A549 (cell line): ENCODE measurements around the gene MADD. TPM values are rescaled to one million over a fixed set of nuclear protein-coding genes. Genes with fewer than 3 reads are reported as not detected.

ENCODE experiments used
- ATAC-seq, 2 experiments: fragments of 200-7000 bp in 1 of 2; fragments of >200 bp in 1 of 2; cut with Nextera tagmentation in 1 of 2; cut with Tn5 transposase in 1 of 2; 3 replicates each; pipeline versions ENCODE4 v1.8.0 to v1.9.1; 2018 to 2020; ENCODE audit warnings: mild to moderate bottlenecking in 1 of 2, moderate library complexity in 1 of 2
- CTCF ChIA-PET: fragments of 300-600 bp; sonication (Branson Sonifier 250); formaldehyde crosslinking; extraction: SDS; loops from one replicate; lab custom pipeline; 2021; ENCODE audit warnings: antibody characterized with exemption, inconsistent platforms; lab: Yijun Ruan, JAX
- POLR2A ChIA-PET: fragments of 350-600 bp; formaldehyde crosslinking; extraction: SDS; loops from one replicate; lab custom pipeline; 2021; ENCODE audit warnings: antibody characterized with exemption, inconsistent platforms; lab: Yijun Ruan, JAX
- DNase-seq, 2 experiments: peaks; one replicate each; pipeline versions ENCODE4 v3.0.0 to v3.0.0-alpha.2; 2011 to 2016; ENCODE audit warnings: low read depth in 1 of 2, low spot score in 1 of 2
- FAIRE-seq: peaks from 2 replicates; lab custom pipeline; 2011; peaks lifted over from hg19 to GRCh38; lab: Jason Lieb, UNC
- H3K27ac ChIP-seq, 2 experiments: fragments of >200 bp; sonication (Bioruptor Twin); formaldehyde crosslinking; 3 replicates each; pipeline ENCODE4 v1.5.1; 2016 to 2017
- H3K4me1 ChIP-seq: fragments of >200 bp; sonication (Bioruptor Twin); formaldehyde crosslinking; 3 replicates; pipeline ENCODE4 v1.6.1; 2016
- H3K4me2 ChIP-seq: fragments of >200 bp; sonication (Bioruptor Twin); formaldehyde crosslinking; 3 replicates; pipeline ENCODE4 v1.6.1; 2016
- H3K4me3 ChIP-seq: fragments of >200 bp; sonication (Bioruptor Twin); formaldehyde crosslinking; 3 replicates; pipeline ENCODE4 v1.5.1; 2016
- H3K9me3 ChIP-seq: fragments of >200 bp; sonication (Bioruptor Twin); formaldehyde crosslinking; 3 replicates; pipeline ENCODE4 v1.6.1; 2016
- BCL3 ChIP-seq: fragments of >200 bp; sonication (Bioruptor Twin); formaldehyde crosslinking; IDR thresholded peaks from 3 replicates; pipeline ENCODE4 v1.6.1; 2016
- CBX2 ChIP-seq: fragments of 200-600 bp; sonication (generic); IDR thresholded peaks from 2 replicates; pipeline ENCODE4 v1.6.1; 2016; ENCODE audit warnings: low read depth, mild to moderate bottlenecking, borderline replicate concordance
- CEBPB ChIP-seq, 2 experiments: fragments of >200 bp in 1 of 2; sonication (Bioruptor Twin) in 1 of 2; formaldehyde crosslinking in 1 of 2; IDR thresholded peaks; 2 replicates each; pipeline ENCODE4 v1.6.1; 2012 to 2016
- EHF ChIP-seq: fragments of 250-450 bp; sonication (Bioruptor Pico); IDR thresholded peaks from 2 replicates; pipeline ENCODE4 v1.5.0; 2020; ENCODE audit warnings: mild to moderate bottlenecking
- EHMT2 ChIP-seq: fragments of 200-600 bp; sonication (generic); IDR thresholded peaks from 2 replicates; pipeline ENCODE4 v1.6.1; 2016; ENCODE audit warnings: antibody characterized with exemption, low read depth, mild to moderate bottlenecking, moderate library complexity
- EP300 ChIP-seq, 2 experiments: fragments of >200 bp; sonication (Bioruptor Twin); formaldehyde crosslinking; IDR thresholded peaks; 2 replicates in 1 of 2; 3 replicates in 1 of 2; pipeline ENCODE4 v1.6.1; 2016 to 2017
- ESRRA ChIP-seq: fragments of 150-350 bp; IDR thresholded peaks from 2 replicates; pipeline ENCODE4 v1.6.1; 2014; ENCODE audit warnings: mild to moderate bottlenecking, low read length, borderline replicate concordance
- FOSL2 ChIP-seq, 2 experiments: fragments of 450-650 bp in 1 of 2; fragments of >200 bp in 1 of 2; sonication (Bioruptor Twin) in 1 of 2; formaldehyde crosslinking; IDR thresholded peaks; 2 replicates each; pipeline versions ENCODE4 v1.5.0 to v1.6.1; 2016 to 2020; ENCODE audit warnings: mild to moderate bottlenecking in 1 of 2, moderate library complexity in 1 of 2
- FOXS1 ChIP-seq: fragments of 250-450 bp; sonication (Bioruptor Pico); IDR thresholded peaks from 2 replicates; pipeline ENCODE4 v1.5.0; 2020; ENCODE audit warnings: mild to moderate bottlenecking, moderate library complexity
- GATA3 ChIP-seq: IDR thresholded peaks from 2 replicates; pipeline ENCODE4 v1.6.1; 2012; ENCODE audit warnings: borderline replicate concordance
- HDAC2 ChIP-seq: fragments of 200-600 bp; sonication (generic); IDR thresholded peaks from 2 replicates; pipeline ENCODE4 v1.6.1; 2016
- HES2 ChIP-seq: fragments of >200 bp; sonication (Bioruptor Twin); formaldehyde crosslinking; IDR thresholded peaks from 2 replicates; pipeline ENCODE4 v1.6.1; 2016
- HOXB13 ChIP-seq: fragments of 250-450 bp; sonication (Bioruptor Pico); IDR thresholded peaks from 2 replicates; pipeline ENCODE4 v1.5.0; 2020; ENCODE audit warnings: low read depth, mild to moderate bottlenecking, moderate library complexity
- KDM5A ChIP-seq: fragments of 200-600 bp; sonication (generic); IDR thresholded peaks from 2 replicates; pipeline ENCODE4 v1.6.1; 2016; ENCODE audit warnings: antibody characterized with exemption, mild to moderate bottlenecking
- MAX ChIP-seq: IDR thresholded peaks from 2 replicates; pipeline ENCODE4 v1.6.1; 2012
- MAZ ChIP-seq: fragments of 150-350 bp; IDR thresholded peaks from 2 replicates; pipeline ENCODE4 v1.6.1; 2014; ENCODE audit warnings: antibody characterized with exemption, low read depth, low read length, borderline replicate concordance
- NFE2L2 ChIP-seq: fragments of 150-350 bp; conservative IDR thresholded peaks from 2 replicates; pipeline ENCODE4 v1.6.1; 2014; ENCODE audit warnings: low read length
- NR3C1 ChIP-seq: fragments of >200 bp; sonication (Bioruptor Twin); formaldehyde crosslinking; IDR thresholded peaks from 3 replicates; pipeline ENCODE4 v1.6.1; 2017
- PBX3 ChIP-seq: IDR thresholded peaks from 2 replicates; pipeline ENCODE4 v1.6.1; 2012
- PHF8 ChIP-seq: fragments of 200-600 bp; sonication (generic); IDR thresholded peaks from 2 replicates; pipeline ENCODE4 v1.6.1; 2016; ENCODE audit warnings: low read depth, mild to moderate bottlenecking, antibody characterized with exemption, moderate library complexity, borderline replicate concordance
- POLR2A ChIP-seq: IDR thresholded peaks from 2 replicates; pipeline ENCODE4 v1.6.1; 2012; ENCODE audit warnings: mild to moderate bottlenecking, low read length
- POLR2AphosphoS2 ChIP-seq: conservative IDR thresholded peaks from 2 replicates; pipeline ENCODE4 v1.6.1; 2012; ENCODE audit warnings: low read length, improper control_type of control experiment, inconsistent platforms
- RARB ChIP-seq: fragments of 250-450 bp; sonication (Bioruptor Pico); IDR thresholded peaks from 2 replicates; pipeline ENCODE4 v1.8.0; 2021; ENCODE audit warnings: mild to moderate bottlenecking, moderate library complexity
- SMC3 ChIP-seq: fragments of >200 bp; sonication (Bioruptor Twin); formaldehyde crosslinking; IDR thresholded peaks from 3 replicates; pipeline ENCODE4 v1.6.1; 2018; ENCODE audit warnings: inconsistent platforms
- SREBF2 ChIP-seq: fragments of 450-650 bp; IDR thresholded peaks from 2 replicates; pipeline ENCODE4 v1.6.1; 2014; ENCODE audit warnings: mild to moderate bottlenecking, moderate library complexity
- TFCP2L1 ChIP-seq: fragments of 250-450 bp; sonication (Bioruptor Pico); IDR thresholded peaks from 2 replicates; pipeline ENCODE4 v1.5.0; 2021; ENCODE audit warnings: mild to moderate bottlenecking
- TP53 ChIP-seq: fragments of 250-450 bp; sonication (Bioruptor Pico); IDR thresholded peaks from 2 replicates; pipeline ENCODE4 v1.5.0; 2021; ENCODE audit warnings: mild to moderate bottlenecking, moderate library complexity
- ZFP36 ChIP-seq: fragments of 450-650 bp; IDR thresholded peaks from 2 replicates; pipeline ENCODE4 v1.6.1; 2014; ENCODE audit warnings: borderline replicate concordance; ENCODE audit not compliant: partially characterized antibody
- WGBS: methylation state at CpG from one replicate; pipeline ENCODE4 v1.1.6; 2017; ENCODE audit errors: missing lambda C conversion rate; 5-methylcytosine and 5-hydroxymethylcytosine counted together
- polyA plus RNA-seq, 4 experiments: library from polyadenylated mRNA; depleted of rRNA in 3 of 4; stranded (reverse); fragments of >200 nt; fragmentation: RNase III in 1 of 4; extraction: RNeasy Plus Mini Kit Qiagen cat#74134 plus additional on column Dnase treatment in 1 of 4; gene quantifications; 2 replicates in 3 of 4; 3 replicates in 1 of 4; pipeline ENCODE4 v1.2.3, GENCODE V29; 2011 to 2017

MADD gene
- polyA plus RNA-seq, 2 of the 4 experiments (the other 2 are of a cell fraction), result 16.7 to 25.2 TPM

GRCh38 chr11:47280860-47281259 is 10.9 kb downstream of the MADD start:
- no peak for FAIRE-seq
- POLR2A ChIA-PET, result no interaction called here
- TF ChIP-seq POLR2AphosphoS2 (no peak), EP300 (IDR thresholded peaks at IDR 0.05) (no peak), FOXS1 (CRISPR knock-in tag) (no peak), CEBPB (IDR thresholded peaks at IDR 0.05) (no peak), PBX3 (no peak), NFE2L2 (no peak), HOXB13 (no peak), GATA3 (no peak), MAX (no peak), PHF8 (no peak), ZFP36 (no peak), RARB (CRISPR knock-in tag) (no peak), SREBF2 (no peak), SMC3 (no peak), NR3C1 (no peak), EHF (CRISPR knock-in tag) (no peak), FOSL2 (IDR thresholded peaks at IDR 0.05) (no peak), FOSL2 (CRISPR knock-in tag; IDR thresholded peaks at IDR 0.05) (no peak), EHMT2 (no peak)
- TF ChIP-seq, all 56 proteins: peak for 0
- Histone ChIP-seq H3K27ac (no peak overlapping the region), H3K4me1 (no peaks in the 10 kb centered on the region), H3K4me2 (no peak overlapping the region), H3K4me3 (no peak overlapping the region), H3K9me3 (no peaks in the 10 kb centered on the region)
- ATAC-seq (no peak), DNase-seq (no peak)
- 92% methylated on average over 5 of the region's 5 CpGs for WGBS
- CTCF ChIA-PET, result interaction anchor here (0.8 to 1.7 kb wide), 2 partner anchors 9 to 74 kb away, joined by 4 to 9 read pairs; no protein-coding TSS in a partner anchor

GRCh38 chr11:47282462-47282861 is 12.5 kb downstream of the MADD start:
- POLR2A ChIA-PET, result no interaction called here
- DNase-seq, result no peak

More at GRCh38 chr11:47282462-47282861, 12.5 kb downstream of the MADD start:
- CTCF ChIA-PET, result interaction anchor here (1.6 kb wide), 1 partner anchor 10 kb away, joined by 4 read pairs; no protein-coding TSS in a partner anchor
- Histone ChIP-seq H3K4me2 (no peak overlapping the region), H3K9me3 (no peaks in the 10 kb centered on the region), H3K4me1 (no peaks in the 10 kb centered on the region)
- no peak for ATAC-seq
- TF ChIP-seq CBX2, result no peak
- TF ChIP-seq MAZ, result no peak
- no peak for TF ChIP-seq EP300 (IDR thresholded peaks at IDR 0.05)
- TF ChIP-seq PHF8, result no peak
- no peak for TF ChIP-seq ESRRA
- no peak for TF ChIP-seq TP53
- TF ChIP-seq KDM5A, result no peak
- no peak for TF ChIP-seq POLR2A
- TF ChIP-seq BCL3, result no peak
- TF ChIP-seq TFCP2L1, result no peak
- no peak for TF ChIP-seq HDAC2
- no peak for TF ChIP-seq EHF (CRISPR knock-in tag)
- TF ChIP-seq FOSL2 (IDR thresholded peaks at IDR 0.05), result no peak
- TF ChIP-seq FOSL2 (CRISPR knock-in tag; IDR thresholded peaks at IDR 0.05), result no peak
- no peak for TF ChIP-seq HES2
- TF ChIP-seq, all 56 proteins: peak for 0
- WGBS, result 97% methylated on average over 7 of the region's 7 CpGs
- Histone ChIP-seq H3K4me3 (no peak overlapping the region), H3K27ac (no peak overlapping the region)
- no peak for FAIRE-seq
